Heart right ventricle (tissue), 16 donors: ENCODE data around the gene ZNF841. TPM values are rescaled to one million over a fixed set of nuclear protein-coding genes. Genes with fewer than 3 reads are reported as not detected.
"Not testable (repeated sequence)": the region's sequence is repeated elsewhere in the genome, so short reads cannot be mapped to it uniquely, and the experiment has no call there.

Experiments used
- ATAC-seq, 8 donors: fragments of 200-7000 bp; cut with Tn5 transposase; one replicate each; pipeline ENCODE4 v1.9.1; 2020; ENCODE audit warnings: mild to moderate bottlenecking in 8 of 8, moderate library complexity in 8 of 8, moderate number of reproducible peaks in 1 of 8
- DNase-seq, 2 donors: peaks; one replicate each; pipeline ENCODE4 v3.0.0-alpha.2; 2020
- H3K27ac ChIP-seq, 10 donors: fragments of 200-600 bp; sonication (generic) in 2 of 10; one replicate each; pipeline versions ENCODE4 v1.5.0 to v1.8.0; 2020 to 2022; ENCODE audit warnings: mild to moderate bottlenecking in 3 of 10
- H3K27me3 ChIP-seq, 7 donors: fragments of 200-600 bp; one replicate each; pipeline ENCODE4 v1.8.0; 2021 to 2022; ENCODE audit warnings: mild to moderate bottlenecking in 2 of 7
- H3K36me3 ChIP-seq, 9 donors: fragments of 200-600 bp; sonication (generic) in 1 of 9; one replicate each; pipeline versions ENCODE4 v1.5.0 to v1.8.0; 2020 to 2022; ENCODE audit warnings: mild to moderate bottlenecking in 2 of 9
- H3K4me1 ChIP-seq, 9 donors: fragments of 200-600 bp; sonication (generic) in 1 of 9; one replicate each; pipeline versions ENCODE4 v1.5.0 to v1.8.0; 2020 to 2022; ENCODE audit warnings: mild to moderate bottlenecking in 4 of 9
- H3K4me3 ChIP-seq, 10 donors: fragments of 200-600 bp; sonication (generic) in 2 of 10; one replicate each; pipeline versions ENCODE4 v1.5.0 to v1.8.0; 2020 to 2022; ENCODE audit warnings: mild to moderate bottlenecking in 7 of 10, moderate library complexity in 2 of 10
- H3K9me3 ChIP-seq, 11 donors: fragments of 200-600 bp in 10 of 11; sonication (generic) in 2 of 11; one replicate each; pipeline versions ENCODE4 v1.5.0 to v1.8.0; 2013 to 2022; ENCODE audit warnings: mild to moderate bottlenecking in 2 of 11, control low read depth in 1 of 11, moderate library complexity in 1 of 11
- CTCF ChIP-seq, 9 donors: fragments of 200-600 bp; sonication (generic) in 2 of 9; IDR thresholded peaks; one replicate each; pipeline versions ENCODE4 v1.5.0 to v1.8.0; 2021 to 2022; ENCODE audit warnings: antibody characterized with exemption in 9 of 9, mild to moderate bottlenecking in 5 of 9, moderate library complexity in 1 of 9
- WGBS, 2 donors: extraction: QIAGEN DNeasy Blood & Tissue Kit; methylation state at CpG; one replicate each; pipeline ENCODE4 v1.1.7; 2013; ENCODE audit warnings: inconsistent platforms in 1 of 2; 5-methylcytosine and 5-hydroxymethylcytosine counted together
- intact Hi-C, 10 donors: fragments of 100-400 bp; cut with DNase I; formaldehyde crosslinking; loops; one replicate each; pipeline versions ENCODE4 v1.11.1 to v1.14.2; 2022
- polyA plus RNA-seq, 2 donors: library from polyadenylated mRNA; stranded (reverse); fragments of 200-250 nt; gene quantifications; one replicate each; pipeline ENCODE4 v1.2.3, GENCODE V29; 2013
- total RNA-seq, 10 donors: library from RNA; stranded (reverse); fragmentation: NEBNext Ultra II Directional in 3 of 10; extraction: Animal tissue kit (Norgen Biotek cat#: 25700) in 3 of 10; gene quantifications; one replicate each; pipeline versions ENCODE4 v1.2.1 to v1.2.4, GENCODE V29; 2021 to 2023
- donor health status: Arrhythmogenic right ventricular cardiomyopathy.
- donor health status: ischemic (EF 13 %, LVEDD 7.1; RV severe dilation, severe dysfunction).
- donor health status: healthy with polysubstance abuse.
- donor health status: DM: no; HTN: yes; CAD: no.
- donor health status: DM: no; HTN: no; CAD: no.
- donor health status: ischemic (EF 25% LVEDD 6.9; RV normal size, moderate dysfunction).
- donor health status: ischemic (EF 25% LVEDD 5.7; RV mildly dilated, moderate dysfunction).
- donor health status: healthy.
- donor health status: DM: yes; HTN: yes; CAD: no.
- donor health status: Ischemic cardiomyopathy.
- donor health status: ischemic (EF 35%, LVEDD 5.7; RV mildly dilated, moderate dysfunction).
- donor health status: nonischemic (EF 11% LVEDD 7.7; RV severe dilation, severe dysfunction).
- donor health status: DM: yes; HTN: yes; CAD: no.
- donor health status: PGD.
- donor health status: ischemic (EF 29% LVEDD 5.4; RV normal size, mild dysfunction).
- donor health status: nonischemic (EF 23%, LVEDD 6.1; RV moderate dilation, normal function).

Gene ZNF841
- total and polyA plus RNA-seq, 12 donors: 3.1 to 10.7 (median 8.7) TPM

GRCh38 chr19:52028027-52028779 lies 67.4 kb downstream of the ZNF841 start, which contains the start of gene ZNF614:
Gene ZNF614, minus strand, starts transcription at chr19:52028379. Its CDS starts 2,634 bp downstream, at chr19:52025745.
- H3K36me3 ChIP-seq: peaks cover 0 to 46% (median 33%) of the 10 kb centered on the region in 9 donors
- H3K4me1 ChIP-seq: peaks cover 0 to 21% (median 15%) of the 10 kb centered on the region in 9 donors
- no peaks in the 10 kb centered on the region for H3K27me3 ChIP-seq
- peak; percentile 86 to 90 for DNase-seq
- H3K27ac ChIP-seq: peak within 1 kb of the TSS; percentile 24 to 94 (median 92)
- peak; percentile 98 to 99 (median 98) for ATAC-seq
- peak in 1 of 9 donors; percentile 16 for TF ChIP-seq CTCF (IDR thresholded peaks at IDR 0.05)
- peaks cover 0 to 69% (median 28%) of the 10 kb centered on the region in 11 donors for H3K9me3 ChIP-seq
- peak within 1 kb of the TSS; percentile 47 to 88 (median 78) for H3K4me3 ChIP-seq
- intact Hi-C loops: loop anchor here in 4 of 10 donors (1.0 to 2.0 kb wide), 3 partner anchors 19 to 101 kb away; partner anchors contain the start of genes ZNF432 (in 4 of the 4), ZNF615 (in 2 of the 4) and ZNF613 (in 1 of the 4)
- WGBS, 2 donors: 0 to 1% methylated on average over 53 of the region's 53 CpGs

- Histone ChIP-seq H3K4me1 (peaks cover 0 to 21% (median 15%) of the 10 kb centered on the region in 9 donors), H3K36me3 (peaks cover 0 to 49% (median 45%) of the 10 kb centered on the region in 9 donors), H3K9me3 (peaks cover 0 to 69% (median 10%) of the 10 kb centered on the region in 11 donors), H3K4me3 (peak overlapping the region in 1 of 10 donors; percentile 78)
- intact Hi-C loops: loop anchor here in 1 of 10 donors (2.0 kb wide), 1 partner anchor 24 kb away; no protein-coding TSS in a partner anchor
- WGBS, 2 donors: 77 to 85% methylated on average over 15 of the region's 15 CpGs
- not testable (repeated sequence) for H3K27me3 ChIP-seq, DNase-seq, H3K27ac ChIP-seq, ATAC-seq
These were observed 69.1 kb downstream of the ZNF841 start for GRCh38 chr19:52026255-52026990.

- DNase-seq, H3K27me3 ChIP-seq, H3K4me3 ChIP-seq, ATAC-seq, intact Hi-C loops, H3K27ac ChIP-seq: not testable (repeated sequence)
- H3K36me3 ChIP-seq: peaks cover 0 to 67% (median 60%) of the 10 kb centered on the region in 9 donors
- peaks cover 0 to 26% (median 17%) of the 10 kb centered on the region in 9 donors for H3K4me1 ChIP-seq
- whole genome bisulfite sequencing, 2 donors: 90 to 92% methylated on average over 4 of the region's 4 CpGs
- peaks cover 0 to 69% (median 10%) of the 10 kb centered on the region in 11 donors for H3K9me3 ChIP-seq
These were observed 71.1 kb downstream of the ZNF841 start for GRCh38 chr19:52024478-52024877.

- Histone ChIP-seq H3K27ac (no peak overlapping the region), H3K36me3 (peaks cover 0 to 90% (median 82%) of the 10 kb centered on the region in 9 donors), H3K4me1 (peaks cover 0 to 15% (median 6%) of the 10 kb centered on the region in 9 donors), H3K9me3 (peaks cover 0 to 92% (median 15%) of the 10 kb centered on the region in 11 donors), H3K27me3 (no peaks in the 10 kb centered on the region), H3K4me3 (no peak overlapping the region)
- ATAC-seq: no peak
- 97 to 98% methylated on average over 15 of the region's 15 CpGs for WGBS, 2 donors
- no peak for TF ChIP-seq CTCF (IDR thresholded peaks at IDR 0.05)
- intact Hi-C loops: no loop called here
- no peak for DNase-seq
These were observed 73.4 kb downstream of the ZNF841 start for GRCh38 chr19:52022193-52022592.

GRCh38 chr19:52020506-52020905 lies 75.1 kb downstream of the ZNF841 start:
- peak in 1 of 8 donors; percentile 61 for ATAC-seq

More at GRCh38 chr19:52020506-52020905, 75.1 kb downstream of the ZNF841 start:
- WGBS, 2 donors: 85 to 88% methylated on average over 4 of the region's 4 CpGs
- Histone ChIP-seq H3K27me3 (no peaks in the 10 kb centered on the region), H3K27ac (no peak overlapping the region), H3K4me1 (peaks cover 0 to 7% (median 0%) of the 10 kb centered on the region in 9 donors), H3K36me3 (peaks cover 0 to 100% (median 97%) of the 10 kb centered on the region in 9 donors), H3K9me3 (peaks cover 0 to 100% (median 15%) of the 10 kb centered on the region in 11 donors), H3K4me3 (no peak overlapping the region)
- DNase-seq: no peak
- intact Hi-C loops: no loop called here
- no peak for TF ChIP-seq CTCF (IDR thresholded peaks at IDR 0.05)
